HG03025 (cell line): ENCODE results near the gene SNCAIP.

Experiments
- ATAC-seq: cut with Tn5 transposase; IDR thresholded peaks from one replicate; pipeline ENCODE4 v1.9.1; 2021; ENCODE audit warnings: mild to moderate bottlenecking, moderate library complexity; ENCODE audit not compliant: unreplicated experiment, low FRiP score

SNCAIP gene

GRCh38 chr5:122312591-122313406 lies 762 bp downstream of the SNCAIP start:
- ATAC-seq = peak; percentile 20

- no peak for ATAC-seq
Measured at GRCh38 chr5:122314036-122314435, 2.0 kb downstream of the SNCAIP start.

GRCh38 chr5:122315521-122315920 lies 3.5 kb downstream of the SNCAIP start:
- ATAC-seq = no peak

- no peak for ATAC-seq
Measured at GRCh38 chr5:122316656-122317055, 4.6 kb downstream of the SNCAIP start.

GRCh38 chr5:122319897-122320296 lies 7.9 kb downstream of the SNCAIP start:
- no peak for ATAC-seq

GRCh38 chr5:122321921-122322320 lies 9.9 kb downstream of the SNCAIP start:
- no peak for ATAC-seq

- no peak for ATAC-seq
Measured at GRCh38 chr5:122322801-122323548, 10.9 kb downstream of the SNCAIP start.

- ATAC-seq = no peak
Measured at GRCh38 chr5:122323738-122324137, 11.7 kb downstream of the SNCAIP start.

- ATAC-seq = no peak
Measured at GRCh38 chr5:122327110-122327509, 15.1 kb downstream of the SNCAIP start.

GRCh38 chr5:122330881-122331280 lies 18.8 kb downstream of the SNCAIP start:
- no peak for ATAC-seq

GRCh38 chr5:122332599-122333555 lies 20.8 kb downstream of the SNCAIP start:
- no peak for ATAC-seq

- ATAC-seq = no peak
Measured at GRCh38 chr5:122333564-122333963, 21.5 kb downstream of the SNCAIP start.

- ATAC-seq = no peak
Measured at GRCh38 chr5:122339591-122339990, 27.6 kb downstream of the SNCAIP start.

- ATAC-seq = no peak
Measured at GRCh38 chr5:122341087-122341486, 29.1 kb downstream of the SNCAIP start.

- no peak for ATAC-seq
Measured at GRCh38 chr5:122342256-122342655, 30.2 kb downstream of the SNCAIP start.

- ATAC-seq = no peak
Measured at GRCh38 chr5:122346897-122347581, 35.0 kb downstream of the SNCAIP start.

- ATAC-seq = no peak
Measured at GRCh38 chr5:122350496-122350895, 38.5 kb downstream of the SNCAIP start.

- no peak for ATAC-seq
Measured at GRCh38 chr5:122351416-122352157, 39.5 kb downstream of the SNCAIP start.

- no peak for ATAC-seq
Measured at GRCh38 chr5:122352331-122352730, 40.3 kb downstream of the SNCAIP start.
